Epithelial cell of proximal tubule (primary cell): ENCODE data around the gene DOCK8. TPM values are rescaled to one million over a fixed set of nuclear protein-coding genes. Genes with fewer than 3 reads are reported as not detected.

Source experiments
- DNase-seq: peaks from one replicate; pipeline ENCODE4 v3.0.0-alpha.2; 2011; ENCODE audit warnings: low read depth
- H3K4me3 ChIP-seq: 2 replicates; pipeline ENCODE4 v1.5.1; 2011; ENCODE audit warnings: low read depth, mild to moderate bottlenecking, low read length
- CTCF ChIP-seq: conservative IDR thresholded peaks from 2 replicates; pipeline ENCODE4 v1.5.1; 2012; ENCODE audit warnings: low read depth, mild to moderate bottlenecking, low read length
- total RNA-seq: library from RNA; depleted of rRNA; stranded (reverse); fragments of >200 nt; gene quantifications from 2 replicates; pipeline ENCODE4 v1.2.3, GENCODE V29; 2015

The DOCK8 gene
- total RNA-seq, 1 donor from 2014 or later, result 0.92 TPM

- TF ChIP-seq CTCF, result no peak
- no peak for DNase-seq
- H3K4me3 ChIP-seq, result no peak overlapping the region
These were observed 273.8 kb downstream of the DOCK8 start for GRCh38 chr9:488448-488847.

GRCh38 chr9:489198-490197 is 274.8 kb downstream of the DOCK8 start:
- H3K4me3 ChIP-seq, result no peak overlapping the region
- no peak for DNase-seq
- TF ChIP-seq CTCF, result no peak

- TF ChIP-seq CTCF, result no peak
- no peak for DNase-seq
- H3K4me3 ChIP-seq, result no peak overlapping the region
These were observed 280.1 kb downstream of the DOCK8 start for GRCh38 chr9:494764-495163.

- DNase-seq, result no peak
- TF ChIP-seq CTCF, result no peak
- H3K4me3 ChIP-seq, result no peak overlapping the region
These were observed 281.1 kb downstream of the DOCK8 start for GRCh38 chr9:495739-496138.

DNA sequence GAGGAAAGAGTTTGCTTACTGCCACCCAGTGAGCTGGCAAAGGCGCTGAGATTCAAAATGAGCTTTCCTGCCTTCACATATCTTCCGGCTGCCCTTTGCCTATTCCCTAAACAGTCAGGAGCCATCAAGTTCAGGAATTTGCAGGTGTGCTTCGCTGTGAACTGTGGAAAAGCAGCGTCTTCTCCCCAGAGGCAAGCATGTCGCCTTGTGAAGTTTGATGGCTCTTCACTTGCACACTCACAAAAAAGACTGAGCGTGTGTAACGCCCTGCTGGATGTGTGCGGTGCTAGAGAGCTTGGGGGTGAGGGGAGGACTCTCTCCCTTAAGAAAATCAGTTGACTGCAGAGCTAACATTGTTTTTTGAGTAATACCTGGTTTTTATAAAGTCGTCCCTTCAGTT is 288.7 kb downstream of the DOCK8 start:
- H3K4me3 ChIP-seq, result peak overlapping the region; percentile 71
- no peak for DNase-seq
- TF ChIP-seq CTCF, result no peak

DNA sequence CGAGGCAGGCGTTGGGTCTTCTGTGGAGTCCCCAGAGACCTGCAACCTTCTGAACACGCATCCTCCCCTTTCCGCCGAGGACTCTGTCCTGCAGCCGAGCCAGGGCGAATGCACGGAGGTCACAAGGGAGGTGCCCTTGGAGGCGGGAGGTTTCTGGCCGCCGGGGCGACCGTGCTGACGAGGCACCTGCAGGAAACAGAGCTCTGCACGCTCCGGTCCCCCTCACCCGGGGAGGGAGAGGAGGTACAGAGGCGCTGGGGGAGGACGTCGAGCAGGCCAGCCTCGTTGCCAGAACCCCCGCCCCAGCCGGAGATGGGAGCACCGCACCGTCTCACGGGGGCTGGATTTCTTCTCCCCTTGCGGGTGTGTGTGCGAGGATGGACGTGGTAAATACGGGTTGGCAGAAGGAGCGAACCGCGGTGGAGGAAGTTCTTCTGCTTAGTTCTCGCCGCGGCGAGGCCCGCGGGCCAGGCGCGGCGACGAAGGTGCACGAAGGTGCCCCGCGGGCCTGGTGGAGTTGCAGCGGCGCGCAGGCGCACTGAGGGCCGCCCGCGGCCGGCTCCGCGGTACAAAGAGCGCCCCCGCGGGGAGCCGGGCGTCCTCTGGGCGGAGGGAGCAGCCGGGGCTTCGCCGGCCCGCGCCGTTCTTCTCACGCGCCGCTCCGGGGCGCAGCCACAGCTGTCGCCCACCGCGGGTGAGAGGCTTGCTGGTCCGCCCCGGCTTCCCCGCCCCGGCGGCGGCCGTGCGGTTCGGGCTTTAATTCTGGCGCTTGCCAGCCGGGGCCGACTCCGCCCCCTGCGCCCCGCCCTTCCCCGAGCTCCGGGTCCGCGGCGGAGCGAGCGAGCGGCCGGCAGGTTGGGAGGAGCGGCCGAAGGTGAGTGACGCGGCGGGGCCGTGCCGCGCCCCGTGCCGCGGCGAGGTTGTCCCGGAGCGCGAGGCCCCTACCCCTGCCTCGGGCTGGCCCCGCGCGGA is 289.5 kb downstream of the DOCK8 start, which contains the start of gene KANK1:
KANK1 (plus strand) TSS at position 815 of the 972 bp plus-strand sequence.
- H3K4me3 ChIP-seq, result peak within 1 kb of the TSS; percentile 71
- peak; percentile 31 for TF ChIP-seq CTCF
- no peak for DNase-seq
